GM10847 (cell line): ENCODE data around the gene ZNF223.

Source experiments
- POLR2A ChIP-seq: IDR thresholded peaks from 2 replicates; pipeline ENCODE4 v1.6.1; 2011; ENCODE audit not compliant: insufficient read length; ENCODE audit errors: extremely low read depth

Gene ZNF223

GRCh38 chr19:44050740-44051649, 841 bp upstream of the ZNF223 start:
- no peak for TF ChIP-seq POLR2A

- TF ChIP-seq POLR2A: no peak
These were observed 4.0 kb downstream of the ZNF223 start for GRCh38 chr19:44055870-44056269.

DNA sequence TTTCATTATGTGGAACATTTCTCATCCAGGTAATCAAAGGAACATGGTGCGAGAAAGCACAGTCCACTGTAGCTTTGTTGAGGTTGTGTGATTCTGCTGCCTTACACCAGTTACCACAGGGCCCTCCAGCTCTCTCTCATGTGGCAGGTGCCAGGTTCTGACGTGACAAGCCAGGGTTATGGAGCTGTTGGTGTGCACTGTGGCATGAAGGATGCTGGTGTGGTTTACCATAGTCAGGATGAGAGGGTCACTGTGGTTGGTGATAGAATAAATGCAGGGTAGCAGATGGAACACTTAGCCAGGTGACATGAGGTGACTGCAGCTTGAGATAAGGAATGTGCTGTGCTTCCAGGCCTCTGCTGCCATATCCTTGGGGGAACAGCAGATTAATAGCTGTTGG, 7.4 kb downstream of the ZNF223 start:
- TF ChIP-seq POLR2A: no peak

DNA sequence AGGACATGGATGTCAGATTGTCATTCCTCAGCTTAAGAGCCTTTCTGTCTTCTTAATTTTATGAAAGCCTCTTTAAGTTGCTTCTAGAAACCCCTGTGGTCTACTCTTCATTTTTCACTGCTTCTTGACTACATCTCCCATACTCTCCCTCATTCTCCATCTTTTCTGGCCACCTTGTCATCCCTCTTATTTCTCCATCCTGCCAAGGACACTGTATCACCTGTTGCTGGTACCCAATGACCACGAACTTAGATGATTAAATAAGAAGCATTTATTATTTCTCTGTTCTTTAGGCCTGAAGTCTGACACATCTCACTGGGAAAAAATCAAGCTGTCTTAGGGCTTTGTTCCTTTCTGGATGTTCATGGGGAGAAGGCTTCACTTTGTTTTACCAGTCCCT, 9.2 kb downstream of the ZNF223 start:
- no peak for TF ChIP-seq POLR2A

DNA sequence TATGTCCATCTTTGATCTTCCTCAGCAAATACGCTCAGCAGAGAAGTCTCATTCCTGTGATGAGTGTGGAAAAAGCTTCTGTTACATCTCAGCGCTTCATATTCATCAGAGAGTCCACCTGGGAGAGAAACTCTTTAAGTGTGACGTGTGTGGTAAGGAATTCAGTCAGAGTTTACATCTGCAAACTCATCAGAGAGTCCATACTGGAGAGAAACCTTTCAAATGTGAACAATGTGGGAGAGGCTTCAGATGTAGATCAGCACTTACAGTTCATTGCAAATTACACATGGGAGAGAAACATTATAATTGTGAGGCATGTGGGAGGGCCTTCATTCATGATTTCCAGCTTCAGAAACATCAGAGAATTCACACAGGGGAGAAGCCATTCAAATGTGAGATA, 14.5 kb downstream of the ZNF223 start:
- TF ChIP-seq POLR2A: no peak

DNA sequence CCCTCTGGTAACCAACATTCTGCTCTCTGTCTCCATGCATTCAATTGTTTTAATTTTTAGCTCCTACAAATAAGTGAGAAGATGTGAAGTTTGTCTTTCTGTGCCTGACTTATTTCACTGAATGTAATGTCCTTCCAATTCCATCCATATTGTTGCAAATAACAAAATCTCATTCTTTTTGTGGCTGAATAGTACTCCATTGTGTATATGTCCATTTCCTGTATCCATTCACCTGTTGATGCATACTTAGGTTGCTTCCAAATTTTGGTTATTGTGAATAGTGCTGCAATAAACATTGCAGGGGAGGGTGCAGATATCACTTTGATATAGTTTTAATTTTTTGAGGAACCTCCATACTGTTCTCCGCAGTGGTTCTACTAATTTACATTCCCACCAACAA, 17.6 kb downstream of the ZNF223 start:
- no peak for TF ChIP-seq POLR2A

DNA sequence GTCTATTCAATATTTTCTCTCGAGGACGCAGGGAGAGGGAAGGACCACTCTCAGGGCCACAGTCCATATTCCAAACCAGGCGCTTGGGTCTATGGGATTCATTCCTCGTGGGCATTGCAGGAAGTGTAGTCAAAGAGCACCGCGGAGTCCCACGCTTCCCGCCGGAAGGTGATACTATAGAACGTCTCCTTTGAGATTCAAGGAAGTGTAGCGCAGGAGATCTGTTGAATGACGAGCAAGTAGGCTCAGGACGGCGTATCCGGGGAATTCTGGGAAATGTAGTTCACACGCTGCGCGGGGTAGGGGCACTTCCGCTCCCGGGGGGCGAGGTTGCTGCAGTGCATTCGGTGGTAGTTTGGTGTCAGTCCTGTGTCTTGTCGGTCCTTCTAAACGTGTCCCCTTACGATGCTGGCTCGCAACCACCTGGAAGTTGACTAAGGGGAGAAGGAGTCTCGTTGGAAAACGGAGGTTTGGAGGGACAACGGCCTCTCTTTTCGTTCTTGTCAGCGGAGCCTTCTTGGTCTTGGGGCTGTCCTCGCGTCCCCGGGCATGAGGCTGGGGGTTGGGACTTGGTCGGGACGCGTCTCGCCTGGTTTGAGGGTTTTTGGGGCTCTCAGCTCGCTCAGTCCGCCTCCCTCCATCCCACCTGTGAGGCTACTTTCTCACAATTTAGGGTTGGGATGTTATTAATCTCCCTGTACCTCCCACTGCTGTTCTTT, 20.1 kb downstream of the ZNF223 start, which contains the start of gene ZNF284:
ZNF284 (plus strand) TSS at position 336 of the 719 bp plus-strand sequence. CDS start 4,231 bp downstream, outside the sequence.
- TF ChIP-seq POLR2A: peak; percentile 21

DNA sequence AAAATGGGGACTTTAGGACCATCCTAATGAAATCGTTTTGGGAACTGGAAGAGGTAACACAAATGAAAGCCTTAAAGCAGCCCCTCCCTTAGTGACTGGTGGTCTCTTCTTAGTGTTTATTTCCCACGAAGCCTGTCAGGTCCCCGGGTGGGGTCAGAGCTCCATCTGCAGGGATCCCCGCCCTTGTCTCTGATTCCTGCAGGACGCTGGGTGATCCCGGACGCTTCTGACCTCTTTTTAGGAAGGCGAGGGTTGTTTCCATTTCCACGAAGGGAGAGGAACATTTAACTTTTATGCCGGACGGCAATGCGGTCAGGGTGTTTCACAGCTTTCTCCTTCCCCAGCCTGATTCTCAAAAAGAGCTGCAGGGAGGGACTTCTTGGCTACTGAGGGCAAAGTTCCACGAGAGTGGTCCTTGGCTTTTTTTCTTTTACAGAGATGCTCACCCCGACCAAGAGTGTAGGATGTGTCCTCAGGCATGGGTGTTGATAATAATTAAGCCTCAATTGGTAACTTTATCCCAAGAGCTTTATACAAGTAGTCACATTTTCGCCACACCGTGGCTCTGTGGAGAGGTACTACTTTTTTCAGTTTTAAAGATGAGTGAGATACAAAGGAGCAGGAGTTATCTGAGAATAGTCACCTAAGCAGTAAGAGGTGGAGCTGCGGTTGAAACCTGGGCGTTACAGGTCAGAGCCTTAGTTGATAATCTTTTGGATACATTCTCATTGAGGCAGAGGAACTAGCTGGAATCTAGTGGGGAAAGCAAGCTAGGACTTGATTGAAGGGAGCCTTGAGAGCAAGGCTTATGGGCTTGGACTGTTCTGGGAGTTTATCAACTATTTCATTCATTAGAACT, 20.9 kb downstream of the ZNF223 start:
- TF ChIP-seq POLR2A: no peak

GRCh38 chr19:44076325-44076724, 24.5 kb downstream of the ZNF223 start:
- TF ChIP-seq POLR2A: no peak

DNA sequence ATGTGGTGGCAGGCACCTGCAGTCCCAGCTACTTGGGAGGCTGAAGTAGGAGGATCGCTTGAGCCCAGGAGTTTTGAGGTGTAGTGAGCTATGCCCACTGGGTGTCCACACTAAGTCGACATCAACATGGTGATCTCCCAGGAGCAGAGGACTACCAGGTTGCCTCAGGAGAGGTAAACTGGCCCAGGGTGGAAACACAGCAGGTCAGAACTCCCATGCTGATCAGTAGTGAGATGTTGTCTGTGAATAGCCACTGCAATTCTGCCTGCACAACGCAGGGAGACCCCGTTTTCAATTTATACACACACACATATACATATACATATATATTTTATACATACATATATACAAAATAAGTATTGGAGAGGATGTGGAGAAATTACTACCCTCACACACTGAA, 40.3 kb downstream of the ZNF223 start:
- no peak for TF ChIP-seq POLR2A

DNA sequence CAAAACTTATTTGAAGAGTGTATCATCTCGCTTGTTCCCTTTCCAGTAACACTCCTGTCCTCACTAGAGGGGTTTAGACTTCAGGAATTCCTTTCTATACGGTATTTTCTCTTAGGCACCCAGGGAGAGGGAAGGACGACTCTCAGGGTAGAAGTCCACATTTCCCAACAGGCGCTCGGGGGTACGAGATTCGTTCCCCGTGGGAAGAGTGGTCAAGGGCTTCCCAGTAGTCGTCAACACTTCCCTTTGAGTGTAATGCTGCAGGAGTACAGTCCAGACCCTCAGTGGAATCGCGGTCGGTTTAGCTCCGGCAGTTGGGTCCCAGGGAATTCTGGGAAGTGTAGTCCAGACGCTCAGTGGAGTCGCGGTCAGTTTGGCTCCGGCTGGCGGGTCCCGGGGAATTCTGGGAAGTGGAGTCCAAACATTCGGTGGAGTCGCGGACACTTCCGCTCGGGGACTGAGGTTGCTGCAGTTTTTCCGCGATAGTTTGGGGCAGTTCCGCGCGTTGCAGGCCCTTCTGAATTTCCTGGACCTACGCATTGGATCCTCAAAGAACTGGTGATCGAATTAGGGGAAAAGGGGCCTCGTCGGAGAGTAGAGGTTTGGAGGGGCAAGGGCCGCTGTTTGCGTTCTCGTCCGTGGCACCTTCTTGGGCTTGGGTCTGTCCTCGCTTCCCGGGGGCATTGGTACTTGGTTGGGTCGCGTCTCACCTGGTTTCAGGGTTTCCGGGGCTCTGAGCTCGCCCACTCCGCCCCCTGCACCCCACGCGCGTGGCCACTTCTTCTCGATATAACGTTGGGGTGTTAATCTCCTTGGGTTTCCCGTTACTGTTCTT, 42.3 kb downstream of the ZNF223 start, which contains the start of gene ZNF224:
ZNF224 (plus strand) TSS at position 431 of the 835 bp plus-strand sequence. CDS start 3,513 bp downstream, outside the sequence.
- TF ChIP-seq POLR2A: no peak

GRCh38 chr19:44107751-44108150, 55.9 kb downstream of the ZNF223 start:
- TF ChIP-seq POLR2A: no peak

GRCh38 chr19:44109458-44109857, 57.6 kb downstream of the ZNF223 start:
- TF ChIP-seq POLR2A: no peak

DNA sequence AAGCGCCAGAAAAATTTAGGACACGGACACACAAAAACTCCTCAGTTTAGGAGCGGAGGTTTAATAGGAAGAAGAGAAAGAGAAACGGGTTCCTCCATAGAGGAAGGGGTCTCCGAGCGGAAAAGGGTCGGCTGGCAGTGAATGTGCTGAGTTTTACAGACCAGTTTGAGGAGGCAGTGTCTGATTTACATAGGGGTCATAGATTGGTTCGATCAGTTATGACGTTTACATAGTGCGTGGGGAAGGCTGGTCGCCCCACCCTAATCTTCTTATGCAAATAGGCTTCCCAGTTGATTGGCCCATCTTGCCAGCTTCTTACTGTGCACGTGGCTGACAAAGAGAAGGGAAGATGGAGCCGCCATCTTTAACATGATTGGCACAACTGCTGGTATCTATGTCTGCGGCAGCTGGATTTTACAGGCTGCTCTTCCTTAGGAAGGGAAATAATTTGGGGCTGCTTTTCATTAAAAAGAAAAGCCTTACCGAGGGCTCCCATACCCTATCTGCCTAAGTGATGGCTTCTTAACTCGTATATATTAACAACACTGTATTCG, 60.2 kb downstream of the ZNF223 start:
- TF ChIP-seq POLR2A: no peak

DNA sequence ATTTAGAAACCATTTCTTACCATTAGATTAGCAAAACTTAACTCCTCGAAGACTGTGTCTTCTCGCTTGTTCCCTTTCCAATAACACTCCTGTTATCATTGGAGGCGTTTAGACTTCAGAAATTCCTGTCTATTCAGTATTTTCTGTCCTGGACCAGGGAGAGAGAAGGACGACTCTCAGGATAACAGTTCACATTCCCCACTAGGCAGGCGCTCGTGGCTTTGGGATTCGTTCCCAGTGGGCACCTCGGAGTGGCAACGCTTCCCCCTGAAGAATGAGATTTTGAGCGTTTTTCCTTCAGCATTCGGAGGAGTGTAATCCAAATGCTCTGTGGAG, 60.9 kb downstream of the ZNF223 start:
- TF ChIP-seq POLR2A: no peak
